DMS114 treated with DMSO at 0.1 percent for 48 hours (cell line): Measurements from ENCODE around the gene SPDYC.

Experiments used
- DNase-seq: peaks from one replicate; lab custom pipeline; 2025; ENCODE audit not compliant: unreplicated experiment; lab: John Stamatoyannopoulos, UW

SPDYC gene

GRCh38 chr11:65204646-65205601 lies 34.9 kb downstream of the SPDYC start:
- no peak for DNase-seq

DNA sequence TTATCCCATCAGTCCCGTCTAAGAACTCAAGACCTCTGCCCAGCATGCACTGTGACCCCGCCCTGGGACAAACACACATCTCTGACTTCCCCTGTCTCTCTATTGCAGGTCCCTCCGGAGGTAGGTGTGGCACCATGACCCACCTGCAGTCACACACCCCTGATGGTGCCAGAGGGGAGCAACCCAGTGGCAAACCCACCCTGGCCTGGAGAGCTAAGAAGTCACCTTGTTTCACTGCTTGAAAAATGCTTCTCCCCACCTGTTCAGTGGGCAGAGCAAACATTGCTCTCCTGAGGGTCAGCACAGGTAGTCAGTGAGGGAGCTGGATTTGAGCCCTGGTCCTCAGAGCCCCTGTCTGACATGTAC lies 35.6 kb downstream of the SPDYC start:
- DNase-seq = no peak

GRCh38 chr11:65206441-65206841 lies 36.4 kb downstream of the SPDYC start:
- DNase-seq = no peak

DNA sequence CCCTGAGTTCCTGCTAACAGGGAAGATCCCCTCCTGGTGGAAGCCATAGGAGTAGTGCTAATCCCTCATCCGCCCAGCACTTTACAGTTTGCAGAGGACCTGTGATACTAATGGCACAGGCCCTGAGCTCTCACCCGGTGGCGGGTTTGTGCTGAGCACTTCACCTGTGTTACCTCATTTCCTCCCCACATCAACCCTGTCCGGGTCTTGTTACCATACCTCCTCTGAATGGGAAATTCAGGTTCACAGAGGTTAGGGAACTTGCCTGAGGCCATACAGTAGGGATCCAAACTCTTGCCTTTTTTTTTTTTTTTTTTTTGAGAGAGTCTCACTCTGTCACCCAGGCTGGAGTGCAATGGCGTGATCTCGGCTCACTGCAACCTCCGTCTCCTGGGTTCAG lies 36.9 kb downstream of the SPDYC start:
- no peak for DNase-seq

GRCh38 chr11:65207918-65208784 lies 38.1 kb downstream of the SPDYC start:
- DNase-seq = no peak

GRCh38 chr11:65208785-65209710 lies 39.0 kb downstream of the SPDYC start:
- DNase-seq = no peak

GRCh38 chr11:65209711-65210360 lies 39.8 kb downstream of the SPDYC start:
- DNase-seq = no peak

- DNase-seq = no peak
Observed at GRCh38 chr11:65210361-65210731, 40.3 kb downstream of the SPDYC start.

GRCh38 chr11:65210748-65211147 lies 40.7 kb downstream of the SPDYC start:
- DNase-seq = no peak

GRCh38 chr11:65211293-65212105 lies 41.5 kb downstream of the SPDYC start:
- no peak for DNase-seq

GRCh38 chr11:65212226-65212801 lies 42.3 kb downstream of the SPDYC start:
- no peak for DNase-seq

GRCh38 chr11:65213322-65214211 lies 43.5 kb downstream of the SPDYC start:
- no peak for DNase-seq

DNA sequence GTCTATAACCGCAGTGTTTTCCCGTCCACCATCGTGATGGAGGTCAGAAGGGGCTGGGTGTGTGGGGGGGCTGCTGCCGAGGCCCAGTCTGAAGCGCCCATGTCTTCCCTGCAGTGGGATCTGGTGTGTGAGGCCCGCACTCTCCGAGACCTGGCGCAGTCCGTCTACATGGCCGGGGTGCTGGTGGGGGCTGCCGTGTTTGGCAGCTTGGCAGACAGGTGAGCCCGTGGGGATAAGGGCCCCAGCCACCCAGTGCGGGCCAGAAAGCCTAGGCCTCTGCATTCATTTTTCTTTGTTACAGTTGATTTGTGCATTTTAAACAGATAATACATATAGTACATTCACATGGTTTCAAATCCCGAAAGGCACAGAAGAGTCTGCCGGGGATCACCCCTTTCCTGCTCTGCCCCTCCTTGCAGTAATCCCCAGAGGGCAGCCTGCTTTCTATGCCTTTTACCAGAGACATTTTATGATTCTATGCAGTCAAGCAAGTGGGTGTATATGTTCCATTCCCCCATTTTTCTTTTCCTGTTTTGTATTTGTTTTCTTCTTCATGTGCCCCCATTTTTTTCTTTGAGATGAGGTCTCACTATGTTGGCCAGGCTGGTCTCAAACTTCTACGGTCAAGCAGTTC lies 44.3 kb downstream of the SPDYC start:
- no peak for DNase-seq

DNA sequence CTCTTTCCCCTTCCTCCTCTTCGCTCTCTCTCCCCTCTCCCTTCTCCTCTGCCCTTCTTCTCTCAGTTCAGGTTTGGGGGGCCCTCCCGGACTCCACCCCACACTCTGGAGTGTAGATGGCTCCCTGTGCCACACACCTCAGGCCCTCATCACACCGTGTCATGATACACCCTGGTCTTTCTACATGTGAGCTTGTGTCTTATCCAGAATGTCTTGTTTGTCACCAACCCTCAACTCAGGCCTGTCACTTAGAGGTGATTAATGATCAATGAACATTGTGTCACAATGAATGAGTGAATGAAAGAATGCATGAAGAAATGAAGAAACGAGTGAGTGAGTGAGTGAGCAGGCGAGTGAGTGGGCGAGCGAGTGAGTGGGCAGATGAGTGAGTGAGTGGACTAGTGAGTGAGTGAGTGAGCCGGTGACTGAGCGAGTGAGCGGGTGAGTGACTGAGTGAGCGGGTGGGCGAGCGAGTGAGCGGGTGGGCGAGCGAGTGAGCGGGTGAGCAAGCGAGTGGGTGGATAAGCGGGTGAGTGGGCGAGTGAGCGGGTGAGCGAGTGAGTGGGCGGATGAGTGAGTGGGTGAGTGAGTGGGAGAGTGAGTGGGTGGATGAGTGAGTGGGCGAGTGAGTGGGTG lies 45.5 kb downstream of the SPDYC start:
- no peak for DNase-seq

DNA sequence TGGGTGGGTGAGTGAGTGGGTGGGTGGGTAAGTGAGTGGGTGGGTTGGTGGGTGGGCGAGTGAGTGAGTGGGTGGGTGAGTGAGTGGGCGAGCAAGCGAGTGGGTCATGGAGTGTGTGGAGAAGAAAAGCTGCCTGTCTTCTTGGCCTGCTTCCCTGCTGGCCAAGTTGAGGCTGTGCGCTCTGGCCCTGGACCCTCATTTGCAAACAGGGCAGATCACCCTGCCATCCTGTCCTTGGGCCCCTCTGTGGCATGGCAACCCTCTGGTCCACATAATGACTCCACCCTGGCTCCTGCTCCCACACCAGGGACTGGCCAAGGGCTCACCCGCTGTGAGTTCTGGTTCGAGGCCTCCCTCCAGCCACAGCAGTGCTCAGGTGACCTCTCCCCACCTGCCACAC lies 46.8 kb downstream of the SPDYC start:
- DNase-seq = no peak

- no peak for DNase-seq
Observed at GRCh38 chr11:65217441-65218423, 47.7 kb downstream of the SPDYC start.
